ENCODE data around the gene KIF5C. TPM values are rescaled to one million over a fixed set of nuclear protein-coding genes. Genes with fewer than 3 reads are reported as not detected.

The KIF5C gene
- total and polyA plus RNA-seq, 2 donors (not counting 1 experiment from before 2014, with no cell fraction given), result 1.9 to 6.1 TPM

GRCh38 chr2:148913061-148913460 is 38.0 kb downstream of the KIF5C start:
- Histone ChIP-seq H3K4me2 (replicated peaks; ENCODE audit: low read depth, low read length, poor library complexity, severe bottlenecking) (no peak overlapping the region), H3K9ac (ENCODE audit: low read length) (no peak overlapping the region), H4K20me1 (ENCODE audit: control insufficient read depth, insufficient read depth, low read length, poor library complexity, severe bottlenecking) (no peaks in the 10 kb centered on the region), H3K9me3 (ENCODE audit: control extremely low read depth in 1 of 3, control insufficient read depth in 2 of 3, insufficient read depth in 1 of 3, low read length in 2 of 3) (peaks cover 0 to 5% (median under 1%) of the 10 kb centered on the region in 3 donors), H3K4me3 (ENCODE audit: control extremely low read depth in 1 of 5, extremely low read depth in 1 of 5, insufficient read depth in 1 of 5, low read depth in 2 of 5, low read length in 4 of 5) (no peak overlapping the region), H3K36me3 (replicated peaks in 1 of 2; ENCODE audit: control extremely low read depth in 1 of 2, control insufficient read depth in 1 of 2, extremely low read depth in 1 of 2, insufficient read depth in 2 of 2, low read length in 1 of 2) (no peaks in the 10 kb centered on the region), H3K79me2 (ENCODE audit: control insufficient read depth, insufficient read depth, low read length) (peaks cover 7% of the 10 kb centered on the region), H2AFZ (ENCODE audit: insufficient read depth, low read depth, low read length, poor library complexity, severe bottlenecking) (no peak overlapping the region), H3K27me3 (replicated peaks in 1 of 4; ENCODE audit: control extremely low read depth in 1 of 4, control insufficient read depth in 3 of 4, insufficient read depth in 4 of 4, low read length in 3 of 4) (no peaks in the 10 kb centered on the region), H3K27ac (ENCODE audit: low read length in 2 of 2) (no peak overlapping the region), H3K4me1 (ENCODE audit: control insufficient read depth in 2 of 2, insufficient read depth in 2 of 2, low read length in 2 of 2) (no peaks in the 10 kb centered on the region)
- DNase-seq, result no peak
- intact Hi-C loops (cut with micrococcal nuclease), result no loop called here
- ATAC-seq (ENCODE audit: low read depth), result no peak
- ChIA-PET CTCF (no interaction called here), POLR2A (no interaction called here)
- H3K4me1 Mint-ChIP-seq, result no peaks in the 10 kb centered on the region
- no peaks in the 10 kb centered on the region for H3K9me3 Mint-ChIP-seq (ENCODE audit: insufficient read depth)
- no peak for TF ChIP-seq CTCF (IDR thresholded peaks at IDR 0.05)
- no peak for TF ChIP-seq EZH2 (IDR thresholded peaks at IDR 0.05; ENCODE audit: borderline replicate concordance, insufficient read depth, low read depth, low read length, poor library complexity, severe bottlenecking)
- H3K27me3 Mint-ChIP-seq, result peaks cover 5% of the 10 kb centered on the region
- H3K4me3 Mint-ChIP-seq, result no peak overlapping the region
- no peak overlapping the region for H3K27ac Mint-ChIP-seq

- Histone ChIP-seq H2AFZ (ENCODE audit: insufficient read depth, low read depth, low read length, poor library complexity, severe bottlenecking) (no peak overlapping the region), H3K36me3 (replicated peaks in 1 of 2; ENCODE audit: control extremely low read depth in 1 of 2, control insufficient read depth in 1 of 2, extremely low read depth in 1 of 2, insufficient read depth in 2 of 2, low read length in 1 of 2) (no peaks in the 10 kb centered on the region), H3K4me2 (replicated peaks; ENCODE audit: low read depth, low read length, poor library complexity, severe bottlenecking) (no peak overlapping the region), H3K4me1 (ENCODE audit: control insufficient read depth in 2 of 2, insufficient read depth in 2 of 2, low read length in 2 of 2) (no peaks in the 10 kb centered on the region), H3K27me3 (replicated peaks in 1 of 4; ENCODE audit: control extremely low read depth in 1 of 4, control insufficient read depth in 3 of 4, insufficient read depth in 4 of 4, low read length in 3 of 4) (peaks cover 0 to 4% (median 0%) of the 10 kb centered on the region in 4 experiments), H3K9ac (ENCODE audit: low read length) (no peak overlapping the region), H3K4me3 (ENCODE audit: control extremely low read depth in 1 of 5, extremely low read depth in 1 of 5, insufficient read depth in 1 of 5, low read depth in 2 of 5, low read length in 4 of 5) (no peak overlapping the region), H3K9me3 (ENCODE audit: control extremely low read depth in 1 of 3, control insufficient read depth in 2 of 3, insufficient read depth in 1 of 3, low read length in 2 of 3) (peaks cover 0 to 6% (median 5%) of the 10 kb centered on the region in 3 donors), H4K20me1 (ENCODE audit: control insufficient read depth, insufficient read depth, low read length, poor library complexity, severe bottlenecking) (no peaks in the 10 kb centered on the region), H3K27ac (ENCODE audit: low read length in 2 of 2) (no peak overlapping the region), H3K79me2 (ENCODE audit: control insufficient read depth, insufficient read depth, low read length) (peaks cover 4% of the 10 kb centered on the region)
- Mint-ChIP-seq H3K4me3 (no peak overlapping the region), H3K4me1 (no peaks in the 10 kb centered on the region), H3K27me3 (peaks cover 7% of the 10 kb centered on the region), H3K9me3 (ENCODE audit: insufficient read depth) (peaks cover 3% of the 10 kb centered on the region), H3K27ac (no peak overlapping the region)
- POLR2A ChIA-PET, result no interaction called here
- no peak for TF ChIP-seq CTCF (IDR thresholded peaks at IDR 0.05)
- no peak for TF ChIP-seq EZH2 (IDR thresholded peaks at IDR 0.05; ENCODE audit: borderline replicate concordance, insufficient read depth, low read depth, low read length, poor library complexity, severe bottlenecking)
- CTCF ChIA-PET, result no interaction called here
- DNase-seq (no peak), ATAC-seq (ENCODE audit: low read depth) (no peak)
- intact Hi-C loops (cut with micrococcal nuclease), result no loop called here
- 100% methylated on average over 7 of the region's 8 CpGs for WGBS (ENCODE audit: insufficient coverage)
Measured at GRCh38 chr2:148913492-148913891, 38.5 kb downstream of the KIF5C start.

Measured in B cell (primary cell).